ENCODE results near the gene CREB5.

DNA sequence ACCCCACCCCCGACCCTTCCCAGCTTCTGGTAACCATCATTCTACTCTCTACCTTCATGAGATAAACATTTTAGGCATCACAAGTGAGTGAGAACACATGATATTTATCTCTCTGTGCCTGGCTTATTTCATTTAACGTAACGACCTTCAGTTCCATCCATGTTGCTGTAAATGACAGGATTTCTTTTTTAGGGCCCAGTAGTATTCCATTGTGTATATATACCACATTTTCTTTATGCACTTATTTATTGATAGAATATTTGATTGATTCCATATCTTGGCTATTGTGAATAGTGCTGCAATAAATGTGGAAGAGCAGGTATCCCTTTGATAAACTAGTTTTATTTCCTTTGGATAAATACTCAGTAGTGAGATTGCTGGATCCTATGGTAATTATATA lies 112.7 kb downstream of the CREB5 start:
- TF ChIP-seq, protein P1, sequence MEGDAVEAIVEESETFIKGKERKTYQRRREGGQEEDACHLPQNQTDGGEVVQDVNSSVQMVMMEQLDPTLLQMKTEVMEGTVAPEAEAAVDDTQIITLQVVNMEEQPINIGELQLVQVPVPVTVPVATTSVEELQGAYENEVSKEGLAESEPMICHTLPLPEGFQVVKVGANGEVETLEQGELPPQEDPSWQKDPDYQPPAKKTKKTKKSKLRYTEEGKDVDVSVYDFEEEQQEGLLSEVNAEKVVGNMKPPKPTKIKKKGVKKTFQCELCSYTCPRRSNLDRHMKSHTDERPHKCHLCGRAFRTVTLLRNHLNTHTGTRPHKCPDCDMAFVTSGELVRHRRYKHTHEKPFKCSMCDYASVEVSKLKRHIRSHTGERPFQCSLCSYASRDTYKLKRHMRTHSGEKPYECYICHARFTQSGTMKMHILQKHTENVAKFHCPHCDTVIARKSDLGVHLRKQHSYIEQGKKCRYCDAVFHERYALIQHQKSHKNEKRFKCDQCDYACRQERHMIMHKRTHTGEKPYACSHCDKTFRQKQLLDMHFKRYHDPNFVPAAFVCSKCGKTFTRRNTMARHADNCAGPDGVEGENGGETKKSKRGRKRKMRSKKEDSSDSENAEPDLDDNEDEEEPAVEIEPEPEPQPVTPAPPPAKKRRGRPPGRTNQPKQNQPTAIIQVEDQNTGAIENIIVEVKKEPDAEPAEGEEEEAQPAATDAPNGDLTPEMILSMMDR (IDR thresholded peaks at IDR 0.05 in 4 of 5, conservative IDR thresholded peaks at IDR 0.05 in 1 of 5), result no peak
- no peak for TF ChIP-seq POLR2A (IDR thresholded peaks at IDR 0.05)

Measured in gastrocnemius medialis (tissue), 4 donors.